ENCODE results near the gene SNX9.
A peak's percentile ranks its signal among the peaks of the same experiment; 100 is the strongest.
"Not testable (repeated sequence)": the region's sequence is repeated elsewhere in the genome, so short reads cannot be mapped to it uniquely, and the experiment has no call there.

SNX9 gene

DNA sequence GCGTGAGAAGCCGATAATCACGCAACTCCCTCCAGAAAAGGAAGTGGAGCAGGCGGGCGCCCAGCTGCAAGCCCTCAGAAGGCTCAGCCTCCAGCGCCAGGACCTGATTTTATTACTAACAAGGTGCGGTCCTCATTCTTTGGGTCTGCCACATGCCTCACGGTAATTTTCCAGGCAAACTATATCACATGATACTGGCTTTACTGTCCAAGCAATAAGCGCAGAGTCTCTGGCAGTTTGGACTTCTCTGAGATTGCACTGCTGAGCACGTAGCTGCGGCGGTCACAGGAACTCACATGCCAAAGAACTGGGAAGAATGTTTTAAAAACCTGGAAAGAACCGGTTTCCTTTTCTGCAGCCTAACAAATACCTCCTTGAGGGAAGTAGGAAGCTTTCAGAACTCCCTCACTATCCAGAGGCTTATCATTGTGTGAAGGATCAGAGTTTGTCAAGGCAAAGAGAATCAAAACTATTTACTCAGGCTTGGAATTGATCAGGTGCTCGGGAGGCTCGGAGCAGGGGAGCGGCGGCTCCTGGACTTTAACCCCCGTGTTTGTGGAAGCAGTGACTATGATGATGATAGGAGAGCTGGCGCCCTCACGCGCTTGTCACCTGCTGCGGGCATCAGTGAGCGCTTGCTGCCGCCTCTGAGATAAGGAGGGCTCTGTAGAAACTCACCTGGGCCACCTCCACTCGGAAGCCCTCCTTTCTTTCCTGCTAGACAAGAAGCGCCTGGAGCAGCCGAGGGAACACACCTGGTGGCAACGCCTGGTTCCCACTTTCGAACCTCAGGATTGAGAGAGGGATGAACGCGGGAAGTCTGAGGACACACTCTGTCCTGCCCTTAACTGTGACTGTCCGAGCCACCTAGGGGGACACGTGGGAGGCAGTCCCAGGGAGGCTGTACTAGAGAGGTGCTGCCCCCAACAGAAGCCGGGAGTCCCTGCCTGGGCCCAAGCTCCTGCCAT lies 131.4 kb downstream of the SNX9 start:
- DNase-seq (ENCODE audit: low spot score), result peak; percentile 41

DNA sequence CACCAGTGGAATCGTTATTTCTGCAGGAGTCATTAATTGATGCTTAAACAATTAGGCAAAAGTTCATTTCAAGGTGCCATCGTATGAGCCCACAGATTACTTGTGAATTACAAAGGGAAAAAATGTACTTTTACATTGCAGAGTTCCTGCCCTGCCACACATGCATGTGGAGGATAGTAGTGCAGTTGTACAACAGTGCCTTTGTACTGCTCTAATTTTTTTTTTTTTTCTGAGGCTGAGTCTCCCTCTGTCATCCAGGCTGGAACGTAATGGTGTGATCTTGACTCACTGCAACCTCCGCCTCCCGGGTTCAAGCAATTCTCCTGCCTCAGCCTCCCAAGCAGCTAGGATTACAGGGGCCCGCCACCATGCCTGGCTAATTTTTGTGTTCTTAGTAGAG lies 132.6 kb downstream of the SNX9 start:
- DNase-seq (ENCODE audit: low spot score), result no peak

DNA sequence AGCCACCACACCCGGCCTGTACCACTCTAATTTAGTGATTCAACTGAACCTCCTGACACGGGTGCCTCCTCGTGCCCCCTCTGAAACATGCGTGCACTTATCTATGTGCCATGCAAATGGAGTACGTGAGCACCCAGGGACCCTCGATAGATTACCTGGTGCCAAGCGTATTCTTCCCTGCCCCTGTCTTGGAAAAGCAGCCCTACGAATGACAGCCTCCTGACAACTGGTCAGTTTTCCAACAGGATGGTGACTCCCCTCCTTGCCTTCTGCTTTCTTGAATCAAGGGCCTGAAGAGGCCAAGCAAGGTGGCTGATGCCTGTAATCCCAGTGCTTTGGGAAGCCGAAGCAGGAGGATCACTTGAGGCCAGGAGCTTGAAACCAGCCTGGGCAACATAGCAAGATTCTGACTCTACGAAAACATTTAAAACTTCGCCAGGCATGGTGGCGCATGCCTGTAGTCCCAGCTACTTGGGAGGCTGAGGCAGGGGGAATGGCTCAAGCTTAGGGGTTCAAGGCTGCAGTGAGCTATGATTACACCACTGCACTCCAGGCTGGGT lies 133.2 kb downstream of the SNX9 start:
- DNase-seq (ENCODE audit: low spot score), result no peak

DNA sequence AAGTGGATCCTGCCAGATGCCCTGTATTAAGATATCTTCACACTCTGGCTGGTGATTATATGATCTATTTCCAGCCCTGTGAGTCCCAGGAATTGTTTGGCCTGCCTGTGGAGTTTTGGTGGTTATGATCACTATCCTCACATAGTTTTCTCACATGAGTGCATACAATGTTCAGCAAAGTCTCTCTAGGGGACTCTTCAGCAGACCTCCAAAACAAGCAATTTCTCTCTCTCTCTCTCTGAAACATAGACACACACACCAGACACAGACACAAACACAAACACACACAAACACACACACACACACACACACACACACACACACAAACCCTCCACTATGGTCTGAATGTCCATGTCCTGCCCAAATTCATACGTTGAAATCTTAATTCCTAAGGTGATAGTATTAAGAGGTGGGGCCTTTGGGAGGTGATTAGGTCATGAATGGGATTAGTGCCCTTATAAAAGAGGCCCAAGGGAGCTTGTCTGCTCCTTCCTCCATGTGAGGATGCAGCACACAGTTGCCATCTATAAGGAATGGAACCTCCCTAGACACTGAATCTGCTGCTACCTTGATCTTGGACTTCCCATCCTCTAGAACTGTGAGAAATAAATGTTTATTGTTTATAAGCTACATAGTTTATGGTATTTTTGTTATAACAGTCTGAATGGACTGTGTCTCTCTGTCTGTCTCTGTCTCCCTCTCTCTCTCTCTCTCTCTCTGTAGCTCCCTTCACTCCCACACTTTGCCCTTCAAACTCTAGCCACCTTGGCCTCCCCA lies 136.6 kb downstream of the SNX9 start:
- no peak for DNase-seq (ENCODE audit: low spot score)

DNA sequence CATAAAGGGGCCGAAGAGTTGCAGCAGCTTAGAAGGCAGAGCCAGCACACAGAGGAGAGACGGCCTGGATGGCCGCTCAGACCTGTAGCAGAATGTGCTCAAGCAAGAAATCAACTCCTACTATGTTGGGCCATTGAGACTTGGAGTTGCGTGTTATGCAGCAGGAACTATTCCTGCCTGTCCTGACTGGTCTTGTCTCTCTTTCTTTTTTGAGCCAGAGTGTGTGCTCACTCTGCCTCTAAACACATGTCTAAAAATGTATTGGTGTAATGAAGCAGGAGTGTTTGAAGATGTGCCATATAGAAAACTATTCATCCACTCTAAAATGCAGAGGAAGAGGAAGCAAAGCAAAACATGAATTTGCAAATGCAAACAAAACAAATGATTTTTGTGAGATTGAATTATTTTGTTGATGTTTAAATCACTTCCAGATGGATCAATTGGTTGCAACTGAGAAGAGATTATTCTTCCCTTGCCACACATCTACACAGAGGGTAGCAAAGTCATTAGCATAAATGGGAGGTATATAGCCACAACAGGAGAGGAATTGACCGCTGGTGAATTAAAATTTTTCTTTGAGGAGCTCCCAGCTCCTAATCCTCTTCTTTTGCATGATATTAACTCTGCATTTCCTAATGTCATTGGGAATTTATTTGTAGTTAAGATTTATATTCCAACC lies 138.2 kb downstream of the SNX9 start:
- no peak for DNase-seq (ENCODE audit: low spot score)

DNA sequence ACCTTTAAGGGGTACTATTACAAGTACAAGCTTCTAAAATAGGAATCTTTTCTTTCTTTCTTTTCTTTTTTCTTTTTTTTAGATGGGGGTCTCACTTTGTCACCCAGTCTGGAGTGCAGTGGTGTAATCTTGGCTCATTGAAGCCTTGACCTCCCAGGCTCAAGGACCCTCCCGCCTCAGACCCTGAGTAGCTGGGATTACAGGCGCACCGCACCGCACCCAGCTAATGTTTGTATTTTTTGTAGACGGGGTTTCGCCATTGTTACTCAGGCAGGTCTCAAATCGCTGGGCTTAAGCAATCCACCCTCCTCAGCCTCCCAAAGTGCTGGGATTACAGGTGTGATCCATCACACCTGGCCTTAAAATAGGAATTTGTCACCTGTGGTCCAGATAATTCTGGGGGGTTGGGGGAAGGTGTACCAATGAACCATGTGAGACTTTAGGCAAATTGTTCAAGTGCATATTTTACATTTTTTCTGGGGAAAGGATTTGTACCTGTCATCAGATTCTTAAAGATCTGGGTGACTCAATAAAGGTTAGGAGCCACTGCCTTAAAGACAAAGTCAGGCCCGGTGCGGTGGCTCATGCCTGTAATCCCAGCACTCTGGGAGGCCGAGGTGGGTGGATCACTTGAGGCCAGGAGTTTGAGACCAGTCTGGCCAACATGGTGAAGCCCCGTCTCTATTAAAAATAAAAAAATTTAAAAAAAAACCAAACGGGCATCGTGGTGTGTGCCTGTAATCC lies 139.0 kb downstream of the SNX9 start:
- DNase-seq (ENCODE audit: low spot score), result no peak

DNA sequence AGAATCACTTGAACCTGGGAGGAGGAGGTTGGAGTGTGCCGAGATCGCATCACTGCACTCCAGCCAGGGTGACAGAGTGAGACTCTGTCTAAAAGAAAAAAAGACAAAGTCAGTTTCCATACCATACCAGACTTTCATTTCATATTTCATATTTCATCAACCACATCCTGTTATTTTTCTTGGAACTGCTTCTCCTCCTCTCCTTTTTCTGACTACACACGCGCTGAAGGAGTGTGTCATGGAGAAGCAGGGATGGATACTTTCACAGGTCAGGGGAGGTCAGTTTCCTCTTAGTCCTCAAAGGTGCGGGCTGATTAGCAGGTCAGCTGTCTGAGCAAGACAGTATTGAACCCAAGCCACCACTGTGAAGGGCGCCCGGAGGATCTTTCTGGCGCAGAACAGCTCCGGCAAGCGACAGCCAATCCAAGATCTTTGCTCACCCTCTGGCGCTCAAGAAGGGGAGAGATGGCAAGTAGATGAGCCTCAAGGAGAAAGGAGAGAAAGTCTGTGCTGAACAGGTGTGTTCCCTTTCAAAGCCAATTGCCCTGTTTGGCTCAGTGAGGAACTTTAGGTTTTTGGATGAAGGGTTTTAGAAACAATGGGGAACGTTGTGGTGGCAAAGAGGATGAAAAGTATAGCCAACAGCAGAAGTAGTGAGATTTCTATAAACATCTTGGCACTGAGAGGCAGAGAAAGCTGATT lies 139.7 kb downstream of the SNX9 start:
- peak; percentile 86 for DNase-seq (ENCODE audit: low spot score)

DNA sequence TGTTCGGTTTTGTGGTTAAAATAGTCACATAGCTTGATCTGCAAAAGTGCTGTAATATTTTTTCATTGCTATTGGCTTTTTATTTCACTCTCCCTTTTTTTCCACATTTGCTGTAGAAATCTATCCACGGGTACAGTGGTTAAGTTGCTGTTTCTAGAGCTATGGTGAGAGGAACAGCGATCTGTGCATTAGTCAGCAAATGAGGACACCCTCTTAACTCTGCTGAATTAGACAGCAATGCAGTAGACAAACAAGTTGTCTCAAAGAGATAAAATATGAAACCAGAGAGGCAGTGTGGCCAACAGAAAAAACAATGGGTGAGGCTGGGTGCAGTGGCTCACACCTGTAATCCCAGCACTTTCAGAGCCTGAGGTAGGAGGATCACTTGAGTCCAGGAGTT lies 141.1 kb downstream of the SNX9 start:
- no peak for DNase-seq (ENCODE audit: low spot score)

DNA sequence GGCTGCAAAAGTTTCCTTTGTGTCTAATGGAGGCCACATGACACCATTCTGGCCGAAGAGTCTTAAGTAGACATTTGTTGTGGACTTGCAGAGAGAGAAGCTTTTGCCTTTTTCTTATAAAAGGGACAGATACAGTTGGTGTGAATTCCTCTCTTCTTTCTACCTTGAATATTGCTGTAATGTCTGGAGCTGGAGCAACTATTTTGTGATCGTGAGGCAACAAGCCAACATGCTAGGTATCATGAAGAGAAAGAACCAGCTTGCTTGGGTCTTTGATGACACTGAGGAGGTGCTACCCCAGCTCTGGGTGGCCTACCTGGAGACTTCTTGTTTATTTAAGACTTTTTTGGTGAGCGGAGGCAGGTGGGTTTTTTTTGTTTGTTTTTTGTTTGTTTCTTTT lies 142.3 kb downstream of the SNX9 start:
- no peak for DNase-seq (ENCODE audit: low spot score)

DNA sequence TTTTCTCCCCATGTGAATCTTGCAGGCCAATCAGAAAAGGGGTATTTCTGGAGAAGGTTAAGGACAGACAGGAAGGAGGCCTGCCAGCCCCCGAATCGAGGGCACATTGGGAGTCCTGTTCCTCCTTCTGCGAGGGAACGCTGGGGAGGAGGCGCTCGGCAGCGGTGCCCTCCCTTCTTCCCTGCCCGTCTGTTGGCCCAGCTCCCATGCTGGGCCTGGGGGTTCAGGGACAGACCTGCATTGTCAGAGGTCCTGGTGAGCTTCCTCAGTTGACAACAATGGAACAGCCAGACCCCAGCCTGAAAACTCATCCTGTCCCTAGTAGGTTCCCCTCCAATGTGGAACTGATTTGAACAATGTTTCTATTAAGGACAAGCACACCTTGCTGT lies 143.5 kb downstream of the SNX9 start:
- DNase-seq (ENCODE audit: low spot score), result no peak

DNA sequence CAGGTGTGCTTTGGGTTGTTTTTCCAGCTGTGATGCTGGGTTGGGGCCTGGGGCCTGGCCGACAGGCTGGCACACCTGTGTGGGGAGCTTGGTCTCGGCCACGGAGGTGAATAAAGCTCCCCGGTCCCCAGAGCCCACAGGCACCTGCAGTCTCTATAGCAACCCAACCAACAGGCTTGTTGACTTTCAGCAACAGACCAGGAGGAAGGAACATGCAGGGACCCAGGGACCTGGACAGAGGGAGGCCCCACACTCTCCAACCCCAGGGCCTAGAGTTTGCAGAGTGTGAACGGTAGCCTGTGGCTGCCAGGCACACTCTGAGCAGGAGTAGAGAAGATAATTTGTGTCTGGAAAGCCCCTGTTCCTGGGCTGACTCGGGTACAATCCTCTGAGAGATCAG lies 144.0 kb downstream of the SNX9 start:
- DNase-seq (ENCODE audit: low spot score), result no peak

DNA sequence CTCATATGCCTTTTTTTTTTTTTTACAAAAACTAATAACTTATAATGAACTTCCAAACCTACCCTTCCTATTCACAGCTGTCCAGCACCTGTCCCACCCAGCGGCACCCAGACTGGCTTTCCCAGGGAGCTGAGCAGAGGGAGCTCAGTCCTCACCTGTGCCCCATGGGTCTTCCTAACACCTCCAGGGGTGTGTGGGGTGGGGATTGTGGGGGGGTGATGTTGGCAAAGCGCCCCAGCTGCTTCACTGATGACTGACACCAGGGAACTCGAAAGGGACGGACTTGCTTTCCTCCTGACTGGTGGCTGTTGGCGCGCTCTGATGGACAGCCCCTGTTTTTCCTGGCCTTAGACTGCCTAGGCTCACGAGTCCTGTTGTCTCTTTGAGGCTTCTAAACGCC lies 144.4 kb downstream of the SNX9 start:
- no peak for DNase-seq (ENCODE audit: low spot score)

DNA sequence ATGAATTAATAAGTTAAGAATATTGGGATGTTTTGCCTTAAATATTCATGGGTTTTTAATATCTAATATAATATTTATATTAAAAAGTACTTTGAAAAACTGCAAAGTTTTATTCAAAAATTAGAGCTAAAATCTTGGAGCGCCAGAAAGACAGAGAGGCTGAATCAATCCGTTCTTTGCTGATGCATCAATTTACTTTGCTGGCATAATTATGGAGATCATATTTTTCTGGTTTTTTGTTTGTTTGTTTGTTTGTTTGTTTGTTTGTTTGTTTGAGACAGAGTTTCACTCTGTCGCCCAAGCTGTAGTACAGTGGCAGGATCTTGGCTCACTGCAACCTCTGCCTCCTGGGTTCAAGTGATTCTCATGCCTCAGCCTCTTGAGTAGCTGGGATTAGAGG lies 149.1 kb downstream of the SNX9 start:
- DNase-seq (ENCODE audit: low spot score), result not testable (repeated sequence)

DNA sequence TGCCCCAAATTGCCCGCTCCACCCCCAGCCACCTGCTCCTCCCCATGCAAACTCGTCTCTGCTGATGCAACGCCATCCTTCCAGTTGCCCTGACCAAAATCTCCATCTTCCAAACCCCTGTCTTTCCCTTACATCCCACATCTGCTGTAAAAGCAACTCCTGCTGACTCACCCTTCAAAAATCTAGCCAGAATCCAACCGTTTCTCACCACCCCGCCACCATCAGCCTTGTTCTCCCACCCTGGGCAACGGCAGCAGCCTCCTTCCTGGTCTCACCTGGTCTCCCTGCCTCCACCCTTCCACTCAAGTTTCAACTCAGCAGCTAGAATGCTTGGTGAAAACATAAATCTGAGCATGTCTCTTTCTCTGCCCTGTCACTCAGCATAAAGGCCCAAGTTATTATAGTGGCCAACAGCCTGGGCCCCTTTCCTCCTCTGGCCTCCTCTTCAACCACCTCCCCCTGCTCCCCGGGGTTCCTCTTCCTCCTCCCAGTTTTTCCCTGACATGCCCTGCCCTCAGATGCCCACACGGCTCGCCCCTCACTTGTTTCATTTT lies 151.4 kb downstream of the SNX9 start:
- DNase-seq (ENCODE audit: low spot score), result peak; percentile 56

DNA sequence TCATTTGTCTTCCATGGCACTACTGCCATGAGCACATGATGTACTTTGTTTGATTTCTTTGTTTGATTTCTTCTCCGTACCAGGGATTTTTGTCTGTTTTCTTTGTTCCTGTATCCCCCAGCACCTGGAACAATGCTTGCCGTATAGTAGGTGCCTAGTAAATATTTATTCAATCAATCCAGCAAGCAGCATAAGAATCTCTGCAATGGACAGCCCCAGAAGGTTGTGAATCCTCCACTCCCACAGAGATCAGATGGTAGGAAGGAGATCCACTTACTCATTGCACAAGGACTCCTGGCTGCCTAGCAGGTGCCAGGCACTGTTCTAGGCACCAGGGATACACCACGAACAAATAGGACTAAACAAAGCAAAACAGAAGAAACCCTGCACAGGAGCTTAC lies 151.9 kb downstream of the SNX9 start:
- DNase-seq (ENCODE audit: low spot score), result no peak

DNA sequence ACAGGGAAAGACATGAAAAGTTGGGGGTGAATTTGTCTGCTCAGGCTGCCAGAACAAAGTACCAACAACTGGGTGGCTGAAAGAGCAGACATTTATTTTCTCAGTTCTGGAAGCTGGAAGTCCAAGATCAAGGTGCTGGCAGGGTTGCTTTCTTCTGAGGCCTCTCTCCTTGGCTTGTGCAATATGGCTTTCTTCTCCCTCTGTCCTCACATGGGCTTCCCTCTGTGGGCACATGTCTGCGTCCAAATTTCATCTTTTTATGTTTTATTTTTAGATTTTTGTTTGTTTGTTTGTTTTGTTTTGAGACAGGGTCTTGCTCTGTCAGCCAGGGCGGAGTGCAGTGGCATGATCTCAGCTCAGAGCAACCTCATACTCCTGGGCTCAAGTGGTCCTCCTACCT lies 152.4 kb downstream of the SNX9 start:
- DNase-seq (ENCODE audit: low spot score), result no peak

DNA sequence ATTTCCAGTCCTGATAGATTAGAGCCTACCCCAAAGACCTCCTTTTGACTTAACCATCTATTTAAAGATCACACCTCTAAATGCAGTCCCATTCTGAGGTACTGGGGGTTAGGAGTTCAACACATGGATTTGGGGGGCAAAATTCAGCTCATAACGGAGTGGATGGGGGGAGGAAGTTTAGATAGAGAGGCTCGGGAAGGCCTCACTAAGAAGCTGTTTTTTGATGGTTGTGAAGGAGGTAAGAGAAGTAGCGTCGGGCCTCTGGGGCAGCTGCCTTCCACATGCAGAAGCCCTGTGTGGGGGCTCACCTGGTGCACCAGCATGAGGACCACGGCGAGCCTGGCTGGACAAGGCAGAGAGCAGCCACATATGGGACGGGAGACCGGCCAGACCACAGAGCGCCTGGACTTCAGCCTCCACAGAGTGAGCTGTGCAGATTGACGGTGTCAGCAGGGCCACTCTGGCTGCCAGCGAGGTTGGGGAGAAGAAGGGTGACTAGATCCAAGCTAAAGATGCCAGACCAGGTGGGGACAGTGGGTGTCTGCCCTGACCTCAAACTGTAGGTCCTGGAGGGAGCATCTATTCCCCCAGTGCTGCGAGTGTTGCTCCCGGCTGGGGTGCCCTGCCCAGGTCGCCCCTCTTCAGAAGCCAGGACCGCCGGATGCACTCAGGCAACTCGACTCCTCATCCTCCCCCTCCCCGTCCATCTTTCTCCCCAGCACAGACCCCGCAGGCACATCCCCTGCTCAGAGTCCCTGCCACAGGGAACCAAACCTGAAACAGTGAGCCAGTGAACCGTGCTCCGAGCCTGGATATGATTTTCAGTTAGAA lies 153.5 kb downstream of the SNX9 start:
- no peak for DNase-seq (ENCODE audit: low spot score)

DNA sequence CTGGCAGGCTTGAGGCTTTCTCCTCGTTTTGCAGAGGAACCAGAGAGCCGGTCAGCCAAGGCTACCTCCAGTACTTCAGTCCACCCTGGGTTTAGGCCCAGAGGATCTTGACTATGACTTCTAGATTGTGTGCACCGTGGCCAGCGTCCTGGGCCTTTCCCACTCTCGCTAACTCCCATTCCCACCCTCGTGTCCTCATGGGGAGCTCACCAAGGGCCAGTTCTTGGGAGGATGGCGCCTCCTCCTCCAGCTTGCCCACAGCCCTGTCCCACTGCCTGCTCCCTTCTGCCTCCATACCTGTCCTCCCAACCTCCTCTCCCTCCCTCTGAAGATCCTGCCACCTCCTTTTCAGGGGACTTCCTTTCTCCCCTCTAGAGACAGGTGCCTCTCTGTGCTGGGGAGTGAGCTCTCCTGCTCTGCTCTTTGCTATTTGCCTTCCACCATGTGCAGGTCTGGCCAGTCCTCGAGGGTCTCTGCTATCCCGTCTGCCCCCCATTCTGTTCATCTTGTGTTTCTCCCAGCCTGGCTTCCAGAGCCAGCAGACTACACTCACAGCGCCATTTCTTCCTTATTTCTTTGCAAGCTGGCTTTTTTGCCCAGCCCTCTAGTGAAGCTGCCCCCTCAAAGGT lies 154.2 kb downstream of the SNX9 start:
- no peak for DNase-seq (ENCODE audit: low spot score)
